Dedifferentiated amniotic fluid mesenchymal stem cell (primary cell): Measurements from ENCODE around the gene TSPY3.
"Not testable (repeated sequence)": the region's sequence is repeated elsewhere in the genome, so short reads cannot be mapped to it uniquely, and the experiment has no call there.

Experiments
- DNase-seq: peaks from one replicate; pipeline ENCODE4 v3.0.0-alpha.2; 2016; ENCODE audit errors: extremely low spot score

TSPY3 gene, protein sequence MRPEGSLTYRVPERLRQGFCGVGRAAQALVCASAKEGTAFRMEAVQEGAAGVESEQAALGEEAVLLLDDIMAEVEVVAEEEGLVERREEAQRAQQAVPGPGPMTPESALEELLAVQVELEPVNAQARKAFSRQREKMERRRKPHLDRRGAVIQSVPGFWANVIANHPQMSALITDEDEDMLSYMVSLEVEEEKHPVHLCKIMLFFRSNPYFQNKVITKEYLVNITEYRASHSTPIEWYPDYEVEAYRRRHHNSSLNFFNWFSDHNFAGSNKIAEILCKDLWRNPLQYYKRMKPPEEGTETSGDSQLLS

DNA sequence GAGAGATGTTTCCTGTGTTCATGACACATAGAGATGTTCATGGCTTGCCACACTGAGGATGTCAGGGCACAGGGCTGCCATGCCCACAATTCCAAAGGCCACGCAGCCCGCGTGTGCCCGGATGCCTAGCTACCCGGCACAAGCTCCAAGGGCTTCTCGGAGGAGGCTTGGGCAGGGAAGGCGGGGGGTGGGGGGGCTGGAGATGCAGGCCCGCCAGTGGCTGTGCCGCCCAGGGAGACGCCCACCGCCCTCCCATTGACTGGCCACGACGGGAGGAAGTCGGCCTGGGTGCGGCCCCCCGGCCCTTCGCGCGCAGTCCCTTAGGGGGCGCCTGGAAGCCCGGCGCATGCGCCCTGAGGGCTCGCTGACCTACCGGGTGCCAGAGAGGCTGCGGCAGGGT lies at the start of gene TSPY3:
TSS of gene TSPY3 (plus strand) at position 301 of the 400 bp plus-strand sequence. CDS start at position 347, 46 bp downstream.
- DNase-seq = not testable (repeated sequence)

DNA sequence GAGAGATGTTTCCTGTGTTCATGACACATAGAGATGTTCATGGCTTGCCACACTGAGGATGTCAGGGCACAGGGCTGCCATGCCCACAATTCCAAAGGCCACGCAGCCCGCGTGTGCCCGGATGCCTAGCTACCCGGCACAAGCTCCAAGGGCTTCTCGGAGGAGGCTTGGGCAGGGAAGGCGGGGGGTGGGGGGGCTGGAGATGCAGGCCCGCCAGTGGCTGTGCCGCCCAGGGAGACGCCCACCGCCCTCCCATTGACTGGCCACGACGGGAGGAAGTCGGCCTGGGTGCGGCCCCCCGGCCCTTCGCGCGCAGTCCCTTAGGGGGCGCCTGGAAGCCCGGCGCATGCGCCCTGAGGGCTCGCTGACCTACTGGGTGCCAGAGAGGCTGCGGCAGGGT lies 40.7 kb upstream of the TSPY3 start, which contains the start of gene TSPY8:
TSS of gene TSPY8 (plus strand) at position 301 of the 400 bp plus-strand sequence. CDS start at position 347, 46 bp downstream.
- DNase-seq = not testable (repeated sequence)

DNA sequence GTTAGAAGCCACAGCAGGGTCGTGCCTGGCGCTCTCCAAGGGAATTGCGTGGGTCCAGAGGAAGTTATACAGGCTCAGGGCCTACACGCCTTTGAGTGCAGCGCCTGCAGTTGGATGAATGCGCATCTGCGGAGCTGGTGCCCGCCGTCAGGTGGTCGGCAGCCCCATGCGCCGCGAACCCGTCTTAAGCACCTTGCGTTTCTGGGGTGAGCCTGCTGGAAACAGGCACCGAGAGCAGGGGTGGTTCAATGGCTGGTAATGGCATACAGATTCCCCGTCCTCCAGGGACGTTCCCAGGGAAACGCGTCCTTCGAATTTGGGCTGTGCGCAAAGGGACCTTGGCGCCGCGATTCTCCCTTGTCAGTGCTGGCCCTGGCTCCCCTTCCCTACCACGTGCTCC lies 1.7 kb upstream of the TSPY3 start:
- DNase-seq = not testable (repeated sequence)
